IPS-11a (cell line): Measurements from ENCODE around the gene SPPL2B.
"Not testable (repeated sequence)": the region's sequence is repeated elsewhere in the genome, so short reads cannot be mapped to it uniquely, and the experiment has no call there.

ENCODE experiments used
- H3K4me3 ChIP-seq: one replicate; pipeline ENCODE4 v1.5.1; 2013; ENCODE audit warnings: low read depth, low read length, control low read depth

SPPL2B gene

GRCh38 chr19:2374808-2375207 is 46.3 kb downstream of the SPPL2B start:
- H3K4me3 ChIP-seq, result no peak overlapping the region

DNA sequence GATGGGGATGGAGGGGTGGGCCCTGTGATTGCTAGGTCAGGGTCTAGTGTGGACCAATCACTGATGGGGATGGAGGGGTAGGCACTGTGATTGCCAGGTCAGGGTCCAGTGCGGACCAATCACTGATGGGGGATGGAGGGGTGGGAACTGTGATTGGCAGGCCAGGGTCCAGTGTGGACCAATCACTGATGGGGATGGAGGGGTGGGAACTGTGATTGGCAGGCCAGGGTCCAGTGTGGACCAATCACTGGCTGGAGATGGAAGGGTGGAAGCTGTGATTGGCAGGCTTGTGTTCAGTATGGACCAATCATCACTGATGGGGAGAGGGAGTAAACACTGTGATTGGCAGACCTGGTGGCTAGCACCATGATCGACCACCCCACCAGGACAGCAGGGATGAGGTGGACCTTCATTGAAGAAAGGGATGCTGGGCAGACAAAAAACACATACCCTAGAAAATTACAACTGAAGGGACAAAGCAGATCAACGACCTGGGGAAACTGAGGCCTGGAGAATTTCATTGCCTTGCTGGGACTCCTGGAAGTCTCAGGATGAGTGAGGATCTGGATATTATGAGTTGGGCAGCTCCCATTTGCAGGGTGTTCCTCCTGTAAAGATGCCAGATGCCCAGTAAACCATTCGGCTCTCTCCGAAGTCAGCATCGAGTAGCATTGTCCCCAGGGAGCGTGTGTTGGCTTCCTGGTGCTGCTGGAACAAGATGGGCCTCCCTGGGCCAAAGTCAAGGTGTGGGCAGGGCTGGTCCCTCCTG is 47.1 kb downstream of the SPPL2B start:
- H3K4me3 ChIP-seq, result no peak overlapping the region

DNA sequence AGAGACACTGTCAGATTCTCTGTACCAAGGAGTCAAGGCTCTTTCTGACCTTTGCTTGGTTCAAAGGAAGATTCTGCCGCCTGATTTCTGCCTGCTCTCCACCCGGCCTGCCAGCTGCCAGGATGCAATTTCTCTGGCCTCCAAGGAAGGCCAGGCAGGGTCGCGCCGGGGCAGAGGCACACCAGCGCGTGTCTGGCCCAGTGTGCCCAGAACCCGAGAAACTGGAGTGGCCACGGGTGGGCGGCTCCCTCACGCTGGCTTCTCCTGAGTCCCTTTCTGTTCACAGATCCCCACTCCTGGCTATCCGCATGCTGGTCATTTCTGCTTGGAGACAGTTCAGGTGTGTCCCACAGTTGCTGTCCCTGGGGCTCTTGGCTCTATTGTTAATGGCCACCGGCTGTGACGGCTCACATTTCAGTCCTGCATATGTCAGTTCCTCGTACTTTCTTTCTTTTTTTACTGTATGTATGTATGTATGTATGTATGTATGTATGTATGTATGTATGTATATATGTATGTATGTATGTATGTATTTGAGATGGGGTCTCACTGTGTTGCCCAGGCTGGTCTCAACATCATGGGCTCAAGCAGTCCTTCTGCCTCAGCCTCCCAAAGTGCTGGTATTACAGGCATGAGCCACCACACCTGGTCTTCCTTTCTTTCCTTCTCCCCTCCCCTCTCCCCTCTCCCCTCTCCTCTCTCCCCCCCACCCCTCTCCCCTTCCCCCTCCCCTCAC is 48.5 kb downstream of the SPPL2B start:
- no peak overlapping the region for H3K4me3 ChIP-seq

DNA sequence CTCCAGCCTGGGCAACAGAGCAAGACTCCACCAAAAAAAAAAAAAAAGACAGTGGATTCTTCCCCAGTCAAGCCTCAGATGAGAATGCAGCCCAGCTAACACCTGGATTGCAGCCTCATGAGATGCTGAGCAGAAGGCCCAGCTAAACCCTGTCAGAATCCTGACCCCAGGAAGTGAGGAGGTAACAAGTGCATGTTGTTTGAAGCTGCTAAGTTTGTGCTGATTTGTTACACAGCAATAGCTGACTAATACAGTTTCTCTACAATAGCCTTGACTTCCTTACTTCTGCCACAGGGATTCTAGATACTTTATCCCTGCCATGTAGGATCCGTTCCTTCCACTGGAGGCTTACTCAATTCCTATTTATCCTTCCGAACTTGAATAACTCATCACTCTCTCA is 52.1 kb downstream of the SPPL2B start:
- H3K4me3 ChIP-seq, result no peak overlapping the region

GRCh38 chr19:2381148-2381820 is 52.8 kb downstream of the SPPL2B start:
- no peak overlapping the region for H3K4me3 ChIP-seq

- H3K4me3 ChIP-seq, result no peak overlapping the region
Observed at GRCh38 chr19:2382530-2383222, 54.2 kb downstream of the SPPL2B start.

DNA sequence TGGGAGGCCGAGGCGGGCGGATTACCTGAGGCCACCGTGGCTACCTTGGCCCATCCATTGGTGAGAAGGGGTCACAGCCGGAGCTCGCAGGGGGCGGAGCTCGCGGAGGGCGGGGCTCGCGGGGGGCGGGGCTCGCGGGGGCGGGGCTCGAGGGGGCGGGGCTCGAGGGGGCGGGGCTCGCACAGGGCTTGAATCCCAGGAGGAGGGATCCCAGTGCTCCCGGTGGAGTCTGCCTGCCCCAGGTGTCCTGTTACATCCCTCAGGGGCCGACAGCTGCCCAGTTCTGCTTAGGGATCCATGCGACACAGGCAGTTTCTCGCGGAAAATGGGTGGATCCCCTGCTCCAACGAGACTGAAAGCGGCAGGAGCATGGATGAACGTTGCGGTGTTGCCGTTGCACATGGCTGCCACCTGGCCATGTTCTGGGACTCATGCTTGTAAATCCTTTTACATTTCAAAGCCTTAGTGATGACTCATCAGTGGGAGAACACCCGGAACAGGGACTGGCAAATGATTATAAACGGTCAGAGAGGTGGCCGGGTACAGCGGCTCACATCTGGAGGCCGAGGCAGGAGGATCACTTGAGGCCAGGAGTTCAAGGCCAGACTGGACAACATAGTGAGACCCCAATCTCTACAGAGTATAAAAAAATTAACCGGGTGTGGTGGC is 56.7 kb downstream of the SPPL2B start:
- H3K4me3 ChIP-seq, result no peak overlapping the region

- H3K4me3 ChIP-seq, result no peak overlapping the region
Observed at GRCh38 chr19:2387367-2388288, 59.1 kb downstream of the SPPL2B start.

DNA sequence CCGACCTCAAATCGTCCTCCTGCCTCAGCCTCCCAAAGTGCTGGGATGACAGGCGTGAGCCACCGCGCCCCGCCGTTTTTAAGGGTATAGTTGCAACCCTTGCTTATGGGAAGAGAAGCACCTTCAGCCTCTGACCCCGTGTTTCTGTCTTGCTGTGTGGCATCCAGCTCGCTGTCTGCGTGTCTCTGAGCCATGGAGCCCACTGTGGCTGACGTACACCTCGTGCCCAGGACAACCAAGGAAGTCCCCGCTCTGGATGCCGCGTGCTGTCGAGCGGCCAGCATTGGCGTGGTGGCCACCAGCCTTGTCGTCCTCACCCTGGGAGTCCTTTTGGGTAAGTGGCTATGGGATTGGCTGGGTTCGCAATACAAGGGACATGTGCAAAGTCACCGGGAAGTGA is 61.1 kb downstream of the SPPL2B start:
- no peak overlapping the region for H3K4me3 ChIP-seq

DNA sequence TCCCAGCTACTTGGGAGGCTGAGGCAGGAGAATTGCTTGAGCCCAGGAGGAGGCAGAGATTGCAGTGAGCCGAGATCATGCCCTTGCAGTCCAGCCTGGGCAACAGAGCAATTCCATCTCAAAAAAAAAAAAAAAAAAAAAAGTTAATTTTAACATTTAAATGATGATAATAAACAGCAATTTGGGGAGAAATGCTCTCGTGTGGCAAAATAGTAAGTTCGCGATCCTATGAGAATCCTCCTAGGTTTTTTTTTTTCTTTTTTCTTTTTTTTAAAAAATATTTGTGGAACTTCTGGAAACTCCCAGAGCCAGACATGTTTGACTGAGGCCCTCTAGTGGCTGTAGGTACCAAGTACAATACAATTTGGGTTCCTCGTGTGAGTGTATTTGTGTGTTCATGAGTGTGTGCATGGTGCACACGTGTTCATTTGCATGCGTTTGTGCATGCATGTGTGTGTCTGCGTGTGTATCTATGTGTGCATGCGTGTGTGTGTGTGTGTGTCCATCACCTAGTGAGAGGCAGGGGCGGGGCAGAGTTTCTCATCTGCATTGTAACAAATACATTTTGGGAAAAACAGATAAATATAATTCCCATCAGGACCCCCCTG is 62.7 kb downstream of the SPPL2B start:
- no peak overlapping the region for H3K4me3 ChIP-seq

GRCh38 chr19:2392366-2392765 is 63.9 kb downstream of the SPPL2B start:
- H3K4me3 ChIP-seq, result no peak overlapping the region

- H3K4me3 ChIP-seq, result not testable (repeated sequence)
Observed at GRCh38 chr19:2392899-2393298, 64.4 kb downstream of the SPPL2B start.

DNA sequence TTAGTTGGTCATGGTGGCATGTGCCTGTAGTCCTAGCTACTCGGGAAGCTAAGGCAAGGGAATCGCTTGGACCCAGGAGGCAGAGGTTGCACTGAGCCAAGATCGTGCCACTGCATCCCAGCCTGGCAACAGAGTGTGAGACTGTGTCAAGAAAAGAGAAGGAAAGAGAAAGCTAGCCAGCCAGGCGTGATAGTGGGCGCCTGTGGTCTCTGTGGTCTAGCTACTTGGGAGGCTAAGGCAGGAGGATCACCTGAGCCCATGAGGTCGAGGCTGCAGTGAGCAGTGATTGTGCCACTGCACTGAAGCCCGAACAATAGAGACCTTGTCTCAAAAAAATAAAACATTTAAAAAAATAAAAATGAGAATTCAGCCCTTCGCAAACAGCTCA is 65.6 kb downstream of the SPPL2B start:
- no peak overlapping the region for H3K4me3 ChIP-seq

DNA sequence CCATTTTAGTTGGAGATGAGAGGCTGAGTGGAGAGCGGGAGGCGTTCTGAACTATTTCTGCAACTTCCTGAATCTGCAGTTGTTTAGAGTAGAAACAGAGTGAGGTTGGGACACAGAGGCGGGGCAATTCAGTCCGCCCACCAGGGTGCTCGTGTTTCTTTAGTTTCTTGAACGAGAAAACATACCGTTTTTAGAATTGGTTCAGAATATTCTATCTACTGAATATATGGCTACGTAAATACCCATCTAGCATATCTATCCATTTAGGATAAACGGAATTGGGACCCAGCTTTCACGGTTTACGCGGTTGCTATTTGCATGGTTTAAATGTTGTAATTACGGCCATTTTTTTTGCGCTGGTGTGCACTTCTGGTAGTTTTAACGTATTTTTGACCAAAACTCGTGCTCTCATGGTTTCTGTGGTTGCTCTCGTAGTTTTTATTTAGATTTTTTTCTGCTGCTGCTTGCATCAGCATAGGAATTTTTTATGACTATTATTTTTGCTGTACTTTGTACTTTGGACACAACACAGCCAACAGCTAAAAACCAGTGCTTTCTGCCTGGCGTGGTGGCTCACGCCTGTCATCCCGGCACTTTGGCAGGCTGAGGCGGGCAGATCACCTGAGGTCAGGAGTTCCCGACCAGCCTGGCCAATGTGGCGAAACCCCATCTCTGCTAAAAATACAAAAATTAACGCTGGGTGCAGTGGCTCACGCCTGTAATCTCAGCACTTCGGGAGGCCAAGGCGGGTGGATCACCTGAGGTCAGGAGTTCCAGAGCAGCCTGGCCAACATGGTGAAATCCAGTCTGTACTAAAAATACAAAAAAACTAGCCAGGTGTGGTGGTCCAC is 66.2 kb downstream of the SPPL2B start:
- H3K4me3 ChIP-seq, result no peak overlapping the region

GRCh38 chr19:2395293-2395829 is 66.9 kb downstream of the SPPL2B start:
- H3K4me3 ChIP-seq, result not testable (repeated sequence)

DNA sequence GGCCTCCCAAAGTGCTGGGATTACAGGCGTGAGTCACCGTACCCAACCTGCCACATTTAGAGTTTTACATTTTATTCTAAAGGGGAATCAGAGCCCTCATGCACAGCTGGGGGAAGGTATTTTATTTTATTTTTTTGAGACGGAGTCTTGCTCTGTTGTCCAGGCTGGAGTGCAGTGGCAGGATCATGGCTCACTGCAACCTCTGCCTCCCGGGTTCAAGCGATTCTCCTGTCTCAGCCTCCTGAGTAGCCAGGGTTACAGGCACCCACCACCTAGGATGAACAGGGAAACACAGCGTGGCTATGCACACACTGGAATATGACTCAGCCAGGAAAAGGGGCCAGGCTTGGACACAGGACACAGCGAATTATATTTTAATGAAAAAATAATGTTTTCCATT is 68.7 kb downstream of the SPPL2B start:
- not testable (repeated sequence) for H3K4me3 ChIP-seq

GRCh38 chr19:2398735-2399305 is 70.3 kb downstream of the SPPL2B start:
- no peak overlapping the region for H3K4me3 ChIP-seq

- H3K4me3 ChIP-seq, result no peak overlapping the region
Observed at GRCh38 chr19:2399582-2399981, 71.1 kb downstream of the SPPL2B start.
